Activated effector memory CD4-positive, alpha-beta T cell treated with anti-CD3 and anti-CD28 coated beads, Interleukin-2, amount 50 U/mL, for 16 hours (primary cell): ENCODE data around the gene TSPAN9.
"Not testable (repeated sequence)": the region's sequence is repeated elsewhere in the genome, so short reads cannot be mapped to it uniquely, and the experiment has no call there.

ENCODE experiments used
- DNase-seq: peaks from one replicate; pipeline ENCODE4 v3.0.0-alpha.2; 2020

Gene TSPAN9

GRCh38 chr12:3045494-3045893 lies 31.7 kb upstream of the TSPAN9 start:
- no peak for DNase-seq

GRCh38 chr12:3045989-3046388 lies 31.2 kb upstream of the TSPAN9 start:
- peak; percentile 22 for DNase-seq

- peak; percentile 34 for DNase-seq
Observed at GRCh38 chr12:3046441-3047200, 30.6 kb upstream of the TSPAN9 start.

GRCh38 chr12:3047961-3048360 lies 29.2 kb upstream of the TSPAN9 start:
- peak; percentile 19 for DNase-seq

- peak; percentile 34 for DNase-seq
Observed at GRCh38 chr12:3048540-3048939, 28.6 kb upstream of the TSPAN9 start.

GRCh38 chr12:3049176-3049575 lies 28.0 kb upstream of the TSPAN9 start:
- no peak for DNase-seq

- no peak for DNase-seq
Observed at GRCh38 chr12:3049611-3050249, 27.4 kb upstream of the TSPAN9 start.

- no peak for DNase-seq
Observed at GRCh38 chr12:3054374-3054773, 22.8 kb upstream of the TSPAN9 start.

- DNase-seq: no peak
Observed at GRCh38 chr12:3055026-3055703, 22.0 kb upstream of the TSPAN9 start.

- DNase-seq: no peak
Observed at GRCh38 chr12:3055704-3056467, 21.3 kb upstream of the TSPAN9 start.

GRCh38 chr12:3061059-3061458 lies 16.1 kb upstream of the TSPAN9 start:
- no peak for DNase-seq

GRCh38 chr12:3061501-3062215 lies 15.5 kb upstream of the TSPAN9 start:
- no peak for DNase-seq

- no peak for DNase-seq
Observed at GRCh38 chr12:3065300-3065699, 11.9 kb upstream of the TSPAN9 start.

GRCh38 chr12:3065846-3066245 lies 11.3 kb upstream of the TSPAN9 start:
- not testable (repeated sequence) for DNase-seq

- DNase-seq: no peak
Observed at GRCh38 chr12:3069714-3070113, 7.5 kb upstream of the TSPAN9 start.

- DNase-seq: no peak
Observed at GRCh38 chr12:3071107-3071506, 6.1 kb upstream of the TSPAN9 start.

GRCh38 chr12:3071710-3072109 lies 5.5 kb upstream of the TSPAN9 start:
- DNase-seq: no peak

- peak; percentile 94 for DNase-seq
Observed at GRCh38 chr12:3073438-3074250, 3.5 kb upstream of the TSPAN9 start.

- no peak for DNase-seq
Observed at GRCh38 chr12:3075315-3075714, 1.9 kb upstream of the TSPAN9 start.

- DNase-seq: peak; percentile 64
Observed at GRCh38 chr12:3077572-3078081, 448 bp downstream of the TSPAN9 start.

GRCh38 chr12:3078086-3078820 lies 1.1 kb downstream of the TSPAN9 start:
- no peak for DNase-seq
